Naive thymus-derived CD4-positive, alpha-beta T cell (primary cell): Measurements from ENCODE around the gene ATRAID. TPM values are rescaled to one million over a fixed set of nuclear protein-coding genes. Genes with fewer than 3 reads are reported as not detected.

Experiments
- ATAC-seq: fragments of 150-1000 bp; cut with Tn5 transposase; 2 replicates; pipeline ENCODE4 v1.10.0; 2021; ENCODE audit warnings: mild to moderate bottlenecking, moderate library complexity
- CTCF ChIA-PET: fragments of 350-600 bp; sonication (Branson Sonifier 250); formaldehyde crosslinking; loops from one replicate; lab custom pipeline; 2021; ENCODE audit warnings: antibody characterized with exemption; lab: Charles Lee
- POLR2A ChIA-PET: fragments of 350-600 bp; sonication (Branson Sonifier 250); formaldehyde crosslinking; loops from one replicate; lab custom pipeline; 2021; ENCODE audit warnings: antibody characterized with exemption, inconsistent platforms; lab: Charles Lee
- DNase-seq, 9 donors: peaks; one replicate each; pipeline versions ENCODE4 v3.0.0 to v3.0.0-alpha.2; 2020 to 2022; ENCODE audit warnings: mixed read lengths in 1 of 9
- H3K27ac ChIP-seq: one replicate; pipeline ENCODE4 v1.7.0; 2013; ENCODE audit warnings: mild to moderate bottlenecking, low read depth, low read length, moderate library complexity
- H3K27me3 ChIP-seq, 2 donors: one replicate each; pipeline ENCODE4 v1.7.0; 2013; ENCODE audit warnings: low read length in 2 of 2, mild to moderate bottlenecking in 2 of 2, moderate library complexity in 2 of 2; ENCODE audit not compliant: control insufficient read depth in 2 of 2, insufficient read depth in 2 of 2
- H3K36me3 ChIP-seq, 3 experiments: 1 replicate in 2 of 3; 2 replicates in 1 of 3; pipeline ENCODE4 v1.7.0; 2013; ENCODE audit warnings: low read length in 3 of 3, mild to moderate bottlenecking in 3 of 3, moderate library complexity in 1 of 3; ENCODE audit not compliant: insufficient read depth in 3 of 3, control insufficient read depth in 2 of 3
- H3K4me1 ChIP-seq, 2 donors: one replicate each; pipeline ENCODE4 v1.7.0; 2013; ENCODE audit warnings: low read length in 2 of 2, mild to moderate bottlenecking in 2 of 2, moderate library complexity in 1 of 2; ENCODE audit not compliant: control insufficient read depth in 2 of 2, insufficient read depth in 2 of 2
- H3K4me3 ChIP-seq: 2 replicates; pipeline ENCODE4 v1.7.0; 2013; ENCODE audit warnings: mild to moderate bottlenecking, low read length
- H3K9me3 ChIP-seq, 3 experiments: 1 replicate in 2 of 3; 2 replicates in 1 of 3; pipeline ENCODE4 v1.7.0; 2013; ENCODE audit warnings: low read length in 3 of 3; ENCODE audit not compliant: control insufficient read depth in 2 of 3
- H3K27ac Mint-ChIP-seq, 9 donors: one replicate each; pipeline ENCODE4 v1.8.0; 2020 to 2022; ENCODE audit warnings: mixed read lengths in 9 of 9, mild to moderate bottlenecking in 8 of 9, moderate library complexity in 5 of 9, inconsistent platforms in 2 of 9
- H3K27me3 Mint-ChIP-seq, 5 donors: one replicate each; pipeline ENCODE4 v1.8.0; 2021 to 2022; ENCODE audit warnings: mixed read lengths in 5 of 5, mild to moderate bottlenecking in 1 of 5
- H3K36me3 Mint-ChIP-seq, 5 donors: one replicate each; pipeline ENCODE4 v1.8.0; 2020 to 2022; ENCODE audit warnings: mixed read lengths in 5 of 5, mild to moderate bottlenecking in 3 of 5, inconsistent platforms in 1 of 5
- H3K4me1 Mint-ChIP-seq, 7 donors: one replicate each; pipeline ENCODE4 v1.8.0; 2020 to 2022; ENCODE audit warnings: mixed read lengths in 7 of 7, mild to moderate bottlenecking in 3 of 7, inconsistent platforms in 1 of 7
- H3K4me3 Mint-ChIP-seq, 10 donors: one replicate each; pipeline ENCODE4 v1.8.0; 2020 to 2022; ENCODE audit warnings: mild to moderate bottlenecking in 10 of 10, mixed read lengths in 10 of 10, moderate library complexity in 6 of 10, inconsistent platforms in 2 of 10
- H3K9me3 Mint-ChIP-seq, 11 donors: one replicate each; pipeline ENCODE4 v1.8.0; 2020 to 2022; ENCODE audit warnings: mixed read lengths in 11 of 11, mild to moderate bottlenecking in 4 of 11, inconsistent platforms in 1 of 11, moderate library complexity in 1 of 11
- intact Hi-C, 2 donors: fragments of 100-400 bp; cut with micrococcal nuclease; formaldehyde crosslinking; loops; one replicate each; pipeline ENCODE4 v1.15.1; 2023
- polyA plus RNA-seq, 2 donors: library from polyadenylated mRNA; unstranded; fragments of 300-500 nt; fragmentation: Illumina TruSeq; gene quantifications; one replicate each; pipeline ENCODE4 v1.2.3, GENCODE V29; 2021
- total RNA-seq, 6 experiments: library from RNA in 5 of 6; stranded (reverse) in 5 of 6; gene quantifications; 1 replicate in 5 of 6; 2 replicates in 1 of 6; pipeline ENCODE4 v1.2.3 and lab custom pipeline; 2021 to 2026

The ATRAID gene
- total and polyA plus RNA-seq, 7 experiments from 2014 or later, result 71.0 to 391 (median 102) TPM

- Mint-ChIP-seq H3K36me3 (no peaks in the 10 kb centered on the region), H3K27ac (no peak overlapping the region), H3K27me3 (peaks cover 13 to 37% (median 26%) of the 10 kb centered on the region in 5 donors), H3K9me3 (no peaks in the 10 kb centered on the region), H3K4me1 (peaks cover 0 to 6% (median 0%) of the 10 kb centered on the region in 7 donors), H3K4me3 (no peak overlapping the region)
- Histone ChIP-seq H3K9me3 (no peaks in the 10 kb centered on the region), H3K4me1 (no peaks in the 10 kb centered on the region), H3K36me3 (no peaks in the 10 kb centered on the region), H3K27ac (no peak overlapping the region), H3K27me3 (peaks cover 0 to 4% of the 10 kb centered on the region in 2 donors), H3K4me3 (no peak overlapping the region)
- ChIA-PET CTCF (interaction anchor here (0.9 to 1.0 kb wide), 2 partner anchors 28 to 31 kb away, joined by 4 read pairs; partner anchors contain the start of gene TRIM54), POLR2A (no interaction called here)
- no peak for DNase-seq
- no peak for ATAC-seq
- intact Hi-C loops, result loop anchor here in 1 of 2 donors (2.0 kb wide), 1 partner anchor 51 kb away; no protein-coding TSS in a partner anchor
These were observed 39.9 kb downstream of the ATRAID start for GRCh38 chr2:27251766-27252165.

DNA sequence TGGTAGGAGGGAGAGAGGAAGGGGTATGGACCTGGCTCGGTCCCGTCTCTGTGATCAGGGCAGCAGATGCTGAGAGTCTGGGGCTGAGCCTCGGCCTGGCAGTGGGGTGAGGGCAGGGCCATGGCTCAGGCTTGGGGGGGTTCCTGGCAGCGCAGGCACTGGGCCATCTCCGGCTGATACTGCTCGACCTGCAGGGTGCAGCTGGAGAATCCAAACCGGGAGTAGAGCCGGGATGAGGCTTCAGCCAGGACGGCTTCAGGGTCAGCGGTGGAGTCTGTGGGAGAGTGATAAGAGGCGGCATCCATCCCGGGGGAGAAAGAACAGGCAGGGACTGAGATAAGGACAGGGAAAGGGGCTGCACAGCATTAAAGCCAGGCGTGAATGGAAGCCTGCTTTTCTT, 43.3 kb downstream of the ATRAID start:
- Histone ChIP-seq H3K27ac (no peak overlapping the region), H3K9me3 (no peaks in the 10 kb centered on the region), H3K27me3 (peaks cover 4 to 9% of the 10 kb centered on the region in 2 donors), H3K4me1 (no peaks in the 10 kb centered on the region), H3K4me3 (no peak overlapping the region), H3K36me3 (no peaks in the 10 kb centered on the region)
- intact Hi-C loops, result no loop called here
- DNase-seq, result no peak
- no peak for ATAC-seq
- ChIA-PET CTCF (interaction anchor here (0.6 to 1.1 kb wide), 2 partner anchors 21 to 23 kb away, joined by 3 to 4 read pairs; no protein-coding TSS in a partner anchor), POLR2A (no interaction called here)
- no peak overlapping the region for H3K4me3 Mint-ChIP-seq
- peaks cover 0 to 5% (median 0%) of the 10 kb centered on the region in 7 donors for H3K4me1 Mint-ChIP-seq
- H3K9me3 Mint-ChIP-seq, result no peaks in the 10 kb centered on the region
- no peaks in the 10 kb centered on the region for H3K36me3 Mint-ChIP-seq
- H3K27me3 Mint-ChIP-seq, result peaks cover 37 to 68% (median 47%) of the 10 kb centered on the region in 5 donors
- H3K27ac Mint-ChIP-seq, result no peak overlapping the region

DNA sequence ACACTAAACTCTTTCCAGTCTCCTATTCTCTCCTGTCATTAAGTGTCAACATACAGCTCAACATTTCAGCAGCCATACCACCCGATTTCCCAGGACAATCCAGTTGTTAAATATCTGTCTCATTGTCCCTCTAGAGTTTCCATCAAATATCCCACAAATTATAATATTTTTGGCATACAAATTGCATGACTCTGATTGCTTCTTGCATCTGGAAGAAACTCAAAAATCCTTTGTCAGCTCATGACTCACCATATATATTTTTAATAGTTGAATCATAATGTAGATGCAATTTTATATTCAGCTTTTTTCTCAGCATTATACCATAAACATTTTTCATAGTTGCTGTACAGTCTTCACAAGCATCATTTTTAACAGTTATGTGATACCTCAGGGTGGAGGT, 43.8 kb downstream of the ATRAID start:
- Histone ChIP-seq H3K4me1 (no peaks in the 10 kb centered on the region), H3K27me3 (peaks cover 4 to 9% of the 10 kb centered on the region in 2 donors), H3K36me3 (no peaks in the 10 kb centered on the region), H3K27ac (no peak overlapping the region), H3K4me3 (no peak overlapping the region), H3K9me3 (no peaks in the 10 kb centered on the region)
- Mint-ChIP-seq H3K9me3 (no peaks in the 10 kb centered on the region), H3K27ac (no peak overlapping the region), H3K27me3 (peaks cover 42 to 69% (median 52%) of the 10 kb centered on the region in 5 donors), H3K4me1 (peaks cover 0 to 6% (median 1%) of the 10 kb centered on the region in 7 donors), H3K36me3 (no peaks in the 10 kb centered on the region), H3K4me3 (no peak overlapping the region)
- ATAC-seq, result no peak
- DNase-seq, result no peak
- CTCF ChIA-PET, result interaction anchor here (0.6 to 1.1 kb wide), 2 partner anchors 21 to 22 kb away, joined by 3 to 4 read pairs; no protein-coding TSS in a partner anchor
- intact Hi-C loops, result no loop called here
- POLR2A ChIA-PET, result no interaction called here

DNA sequence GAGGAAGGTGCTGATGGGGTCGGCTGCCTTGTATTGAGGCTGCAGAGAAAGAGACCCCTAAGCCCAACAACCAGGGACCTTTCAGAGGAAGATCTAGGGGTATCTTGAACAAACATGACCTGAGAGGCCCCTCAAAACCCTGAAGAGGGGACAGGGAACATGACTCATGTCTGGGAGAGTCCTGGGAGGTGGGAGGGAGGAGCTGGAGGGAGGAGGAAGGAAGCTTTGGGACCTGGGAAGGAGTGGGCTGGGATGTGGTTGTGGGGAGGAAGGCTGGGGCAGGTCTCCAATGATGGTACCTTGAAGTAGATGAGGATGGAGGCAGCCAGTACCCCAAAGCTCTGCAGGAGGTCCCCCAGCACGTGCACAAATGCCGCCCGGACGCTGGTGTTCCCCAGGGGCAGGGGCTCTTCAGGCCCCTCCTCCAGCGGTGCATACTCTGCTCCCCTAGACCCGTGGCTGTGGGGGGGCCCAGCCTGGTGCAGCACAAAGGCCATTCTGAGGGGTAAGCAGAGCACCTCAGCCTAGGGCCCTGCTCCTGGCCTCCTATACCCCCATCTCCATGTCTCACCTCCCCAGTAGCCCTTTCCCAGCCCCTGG, 45.1 kb downstream of the ATRAID start:
- no peak overlapping the region for H3K4me3 Mint-ChIP-seq
- H3K36me3 Mint-ChIP-seq, result no peaks in the 10 kb centered on the region
- Histone ChIP-seq H3K27ac (no peak overlapping the region), H3K27me3 (peaks cover 0 to 18% of the 10 kb centered on the region in 2 donors), H3K4me3 (no peak overlapping the region), H3K36me3 (no peaks in the 10 kb centered on the region), H3K9me3 (no peaks in the 10 kb centered on the region), H3K4me1 (peaks cover 0 to 5% of the 10 kb centered on the region in 2 donors)
- no peak for DNase-seq
- ATAC-seq, result no peak
- peaks cover 6 to 14% (median 13%) of the 10 kb centered on the region in 7 donors for H3K4me1 Mint-ChIP-seq
- no peak overlapping the region for H3K27ac Mint-ChIP-seq
- ChIA-PET POLR2A (no interaction called here), CTCF (interaction anchor here (1.0 kb wide), 1 partner anchor 295 kb away, joined by 3 read pairs; no protein-coding TSS in a partner anchor)
- intact Hi-C loops, result no loop called here
- peaks cover 54 to 74% (median 65%) of the 10 kb centered on the region in 5 donors for H3K27me3 Mint-ChIP-seq
- H3K9me3 Mint-ChIP-seq, result no peaks in the 10 kb centered on the region

DNA sequence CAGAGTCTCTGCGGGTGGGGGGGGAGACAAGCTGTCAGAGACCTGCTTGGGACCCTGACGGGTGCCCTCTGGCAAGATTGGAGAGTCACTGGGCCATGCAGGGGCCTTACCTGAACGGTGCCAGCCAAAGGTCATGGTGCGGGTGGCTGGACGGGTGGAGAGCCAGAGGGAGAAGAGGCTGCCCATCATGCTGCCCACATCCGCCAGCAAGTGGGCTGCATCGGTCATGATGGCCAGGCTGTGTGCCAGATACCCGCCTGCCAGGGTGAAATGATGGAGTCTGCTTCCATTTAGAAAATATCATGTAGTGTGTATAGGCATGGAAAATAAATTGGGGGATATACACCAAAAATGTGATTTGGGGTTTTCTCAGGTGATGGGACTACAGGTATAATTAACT, 46.2 kb downstream of the ATRAID start:
- Mint-ChIP-seq H3K9me3 (no peaks in the 10 kb centered on the region), H3K4me3 (no peak overlapping the region), H3K27ac (no peak overlapping the region), H3K27me3 (peaks cover 54 to 74% (median 66%) of the 10 kb centered on the region in 5 donors), H3K36me3 (peaks cover 0 to under 1% (median 0%) of the 10 kb centered on the region in 5 donors), H3K4me1 (peaks cover 6 to 16% (median 14%) of the 10 kb centered on the region in 7 donors)
- intact Hi-C loops, result no loop called here
- CTCF ChIA-PET, result no interaction called here
- DNase-seq, result no peak
- POLR2A ChIA-PET, result no interaction called here
- Histone ChIP-seq H3K4me3 (no peak overlapping the region), H3K9me3 (no peaks in the 10 kb centered on the region), H3K36me3 (no peaks in the 10 kb centered on the region), H3K27ac (no peak overlapping the region), H3K4me1 (peaks cover 0 to 6% of the 10 kb centered on the region in 2 donors), H3K27me3 (peaks cover 0 to 21% of the 10 kb centered on the region in 2 donors)
- ATAC-seq, result no peak

DNA sequence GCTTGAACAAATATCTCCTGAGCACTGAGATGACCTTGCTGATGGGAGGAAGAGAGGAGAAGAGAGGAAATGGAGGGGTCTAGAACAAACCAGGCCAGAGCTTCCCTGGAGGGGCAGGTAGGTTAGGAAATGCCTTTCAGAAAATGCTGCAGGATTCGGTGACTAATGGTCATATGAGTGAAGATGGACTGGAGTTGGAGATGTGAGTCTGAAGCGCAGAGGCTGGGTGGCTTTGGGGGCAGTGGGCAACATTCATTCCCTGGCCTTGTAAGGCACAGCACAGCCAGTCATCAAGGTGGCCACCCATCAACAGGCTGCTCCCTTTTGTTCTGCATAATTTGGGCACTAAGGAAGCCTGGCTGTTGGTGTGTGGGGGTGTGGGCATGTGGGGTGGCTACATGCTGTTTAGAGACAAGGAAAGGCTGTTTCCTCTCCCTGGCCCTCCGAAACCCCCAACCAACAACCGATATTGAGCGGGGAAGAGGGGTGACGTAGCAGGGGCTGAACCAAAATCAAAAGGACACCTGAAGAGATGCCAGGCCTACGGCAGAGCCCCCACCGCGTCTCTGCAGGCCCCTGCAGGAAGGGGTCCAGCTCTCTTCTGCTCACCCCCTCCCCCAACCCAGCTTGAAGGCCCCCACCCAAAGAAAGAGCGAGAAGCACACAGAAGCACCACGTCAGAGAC, 49.5 kb downstream of the ATRAID start:
- Histone ChIP-seq H3K27me3 (peaks cover 6 to 27% of the 10 kb centered on the region in 2 donors), H3K36me3 (no peaks in the 10 kb centered on the region), H3K9me3 (no peaks in the 10 kb centered on the region), H3K27ac (no peak overlapping the region), H3K4me3 (no peak overlapping the region), H3K4me1 (peaks cover 8 to 23% of the 10 kb centered on the region in 2 donors)
- Mint-ChIP-seq H3K36me3 (peaks cover 0 to 4% (median 0%) of the 10 kb centered on the region in 5 donors), H3K27me3 (peaks cover 57 to 66% (median 62%) of the 10 kb centered on the region in 5 donors), H3K27ac (peak overlapping the region in 1 of 9 donors; percentile 78), H3K4me3 (peak overlapping the region; percentile 70 to 97 (median 81)), H3K9me3 (no peaks in the 10 kb centered on the region), H3K4me1 (peaks cover 23 to 33% (median 29%) of the 10 kb centered on the region in 7 donors)
- CTCF ChIA-PET, result no interaction called here
- ATAC-seq (no peak), DNase-seq (no peak)
- intact Hi-C loops, result loop anchor here (5.0 kb wide), 3 partner anchors 41 to 226 kb away; partner anchors contain the start of genes IFT172 (in 1 of the 2) and KHK (in 1 of the 2)
- POLR2A ChIA-PET, result interaction anchor here (0.5 to 0.7 kb wide), 2 partner anchors 178 to 1593 kb away, joined by 3 read pairs; no protein-coding TSS in a partner anchor
